GM10248 (cell line): Measurements from ENCODE around the gene BRINP1.

Experiments used
- CTCF ChIA-PET: fragments of 300-600 bp; sonication (Branson Sonifier 250); formaldehyde crosslinking; extraction: SDS; loops from one replicate; lab custom pipeline; 2021; ENCODE audit warnings: antibody characterized with exemption; lab: Yijun Ruan, JAX
- POLR2A ChIA-PET: fragments of 350-650 bp; sonication (Branson Sonifier 250); formaldehyde crosslinking; extraction: SDS; loops from one replicate; lab custom pipeline; 2020; ENCODE audit warnings: antibody characterized with exemption; lab: Yijun Ruan, JAX
- DNase-seq: peaks from one replicate; pipeline ENCODE4 v3.0.0; 2012; ENCODE audit errors: extremely low spot score
- TF ChIP-seq, protein P1 (sequence below): IDR thresholded peaks from 2 replicates; pipeline ENCODE4 v1.5.1; 2012; ENCODE audit warnings: mild to moderate bottlenecking, low read depth; ENCODE audit errors: extremely low read depth, missing control alignments, control extremely low read depth

Gene BRINP1

DNA sequence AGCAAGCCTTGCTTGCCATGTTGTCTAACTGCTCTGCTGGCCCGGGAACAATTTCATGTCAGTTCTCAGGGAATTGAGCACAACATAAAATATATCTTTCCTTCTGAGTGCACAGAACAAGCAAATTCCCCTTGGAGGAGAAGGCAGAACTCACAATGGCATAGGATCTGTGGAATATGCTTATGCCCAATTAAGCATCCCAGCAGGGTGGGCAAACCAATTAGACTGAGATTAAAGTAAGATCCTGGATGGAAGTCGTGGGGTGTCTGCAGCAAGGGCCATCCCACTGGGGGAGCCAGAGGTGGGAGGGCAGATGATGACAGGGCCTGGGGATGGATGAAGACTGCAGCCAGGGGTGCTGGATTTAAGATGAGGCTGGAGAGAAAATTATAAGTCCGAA lies 114.1 kb downstream of the BRINP1 start:
- DNase-seq = no peak
- ChIA-PET POLR2A (no interaction called here), CTCF (no interaction called here)
- TF ChIP-seq, protein P1, sequence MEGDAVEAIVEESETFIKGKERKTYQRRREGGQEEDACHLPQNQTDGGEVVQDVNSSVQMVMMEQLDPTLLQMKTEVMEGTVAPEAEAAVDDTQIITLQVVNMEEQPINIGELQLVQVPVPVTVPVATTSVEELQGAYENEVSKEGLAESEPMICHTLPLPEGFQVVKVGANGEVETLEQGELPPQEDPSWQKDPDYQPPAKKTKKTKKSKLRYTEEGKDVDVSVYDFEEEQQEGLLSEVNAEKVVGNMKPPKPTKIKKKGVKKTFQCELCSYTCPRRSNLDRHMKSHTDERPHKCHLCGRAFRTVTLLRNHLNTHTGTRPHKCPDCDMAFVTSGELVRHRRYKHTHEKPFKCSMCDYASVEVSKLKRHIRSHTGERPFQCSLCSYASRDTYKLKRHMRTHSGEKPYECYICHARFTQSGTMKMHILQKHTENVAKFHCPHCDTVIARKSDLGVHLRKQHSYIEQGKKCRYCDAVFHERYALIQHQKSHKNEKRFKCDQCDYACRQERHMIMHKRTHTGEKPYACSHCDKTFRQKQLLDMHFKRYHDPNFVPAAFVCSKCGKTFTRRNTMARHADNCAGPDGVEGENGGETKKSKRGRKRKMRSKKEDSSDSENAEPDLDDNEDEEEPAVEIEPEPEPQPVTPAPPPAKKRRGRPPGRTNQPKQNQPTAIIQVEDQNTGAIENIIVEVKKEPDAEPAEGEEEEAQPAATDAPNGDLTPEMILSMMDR = no peak

DNA sequence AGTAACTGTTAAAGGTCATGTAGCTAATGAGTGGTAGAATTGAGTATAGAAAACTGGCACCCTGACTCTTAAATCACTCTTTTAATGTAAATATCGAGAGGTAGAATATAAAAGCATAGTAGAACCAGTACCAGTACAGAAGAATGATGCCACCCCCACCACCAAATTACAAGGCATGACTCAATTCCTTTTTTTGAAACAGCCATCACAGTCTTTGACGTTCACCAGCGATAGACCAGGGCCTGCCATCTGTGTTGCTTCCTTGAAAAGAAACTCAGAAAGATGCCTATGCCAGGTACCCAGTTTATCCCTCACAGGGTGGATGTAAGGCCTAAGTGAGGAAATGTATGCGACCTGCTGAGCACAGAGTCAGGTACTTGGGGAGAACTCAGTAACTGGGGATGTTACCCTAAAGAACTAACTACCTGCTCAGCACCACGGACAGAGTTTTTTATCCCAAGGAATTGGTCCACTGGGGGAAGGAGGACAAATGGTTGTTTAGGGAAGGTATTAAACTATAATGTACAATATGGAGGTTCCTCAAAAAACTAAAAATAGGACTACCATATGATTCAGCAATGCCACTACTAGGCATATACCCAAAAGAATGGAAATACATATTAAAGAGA lies 116.5 kb downstream of the BRINP1 start:
- ChIA-PET POLR2A (no interaction called here), CTCF (interaction anchor here (1.0 kb wide), 1 partner anchor 71 kb away, joined by 4 read pairs; no protein-coding TSS in a partner anchor)
- TF ChIP-seq, protein P1 = no peak
- DNase-seq = no peak

DNA sequence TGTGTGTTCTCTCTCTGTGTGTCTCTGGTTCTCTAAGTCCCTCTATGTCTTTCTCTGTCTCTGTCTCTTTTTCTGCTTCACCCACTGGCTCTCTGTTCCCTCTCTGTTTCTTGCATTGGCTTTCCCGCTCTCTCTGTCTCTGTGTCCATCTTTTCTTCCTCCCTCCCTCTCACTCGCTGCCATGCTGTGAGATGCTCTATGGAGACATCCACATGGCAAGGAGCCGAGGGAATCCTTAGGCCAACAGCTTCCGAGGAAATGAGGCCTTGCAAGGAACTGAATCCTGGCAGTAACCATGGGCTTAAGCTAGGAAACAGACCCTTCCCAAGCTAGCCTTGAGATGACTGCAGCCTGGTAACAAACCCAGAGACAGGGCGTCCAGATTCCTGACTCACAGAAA lies 117.3 kb downstream of the BRINP1 start:
- TF ChIP-seq, protein P1 = no peak
- POLR2A ChIA-PET = no interaction called here
- no peak for DNase-seq
- CTCF ChIA-PET = no interaction called here

DNA sequence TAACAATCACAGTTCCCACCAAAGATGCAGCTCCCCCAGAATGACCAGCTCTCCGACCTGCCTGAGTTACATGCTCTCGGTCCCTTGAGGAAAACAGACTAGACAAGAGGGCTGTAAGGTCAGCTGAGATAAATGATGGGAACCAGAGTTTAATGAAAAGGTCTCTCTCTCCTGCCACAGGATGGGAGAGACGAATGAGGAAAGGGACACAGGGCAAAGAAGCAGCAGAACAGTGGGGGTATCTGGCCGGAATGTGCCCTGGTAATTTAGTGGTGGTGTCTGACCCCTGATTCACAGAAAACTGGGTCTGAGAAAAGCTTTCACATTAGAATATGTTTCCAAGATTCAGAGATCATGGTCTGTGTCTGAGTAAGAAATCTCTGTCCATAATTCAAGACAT lies 118.5 kb downstream of the BRINP1 start:
- TF ChIP-seq, protein P1 = no peak
- DNase-seq = no peak
- CTCF ChIA-PET = no interaction called here
- POLR2A ChIA-PET = no interaction called here

DNA sequence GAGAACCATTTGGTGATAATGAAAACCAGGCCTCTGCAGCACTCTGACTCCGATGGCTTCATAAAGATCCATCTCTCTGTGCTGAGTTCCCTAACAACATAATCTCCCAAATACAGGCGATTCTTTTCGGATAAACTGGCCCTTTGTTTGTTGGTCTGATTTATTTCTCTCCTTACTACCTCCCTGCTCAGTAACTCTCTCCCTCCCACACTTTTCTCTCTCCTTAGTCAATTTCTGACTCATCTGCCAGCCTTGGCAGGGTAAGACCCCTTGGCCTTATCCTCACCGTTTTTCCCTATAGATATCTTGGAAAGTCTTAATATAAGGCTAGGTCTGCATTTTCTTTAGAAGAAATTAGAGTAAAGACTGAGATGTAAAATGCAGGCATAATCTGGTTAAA lies 128.7 kb downstream of the BRINP1 start:
- POLR2A ChIA-PET = no interaction called here
- DNase-seq = no peak
- CTCF ChIA-PET = no interaction called here
- TF ChIP-seq, protein P1 = no peak

DNA sequence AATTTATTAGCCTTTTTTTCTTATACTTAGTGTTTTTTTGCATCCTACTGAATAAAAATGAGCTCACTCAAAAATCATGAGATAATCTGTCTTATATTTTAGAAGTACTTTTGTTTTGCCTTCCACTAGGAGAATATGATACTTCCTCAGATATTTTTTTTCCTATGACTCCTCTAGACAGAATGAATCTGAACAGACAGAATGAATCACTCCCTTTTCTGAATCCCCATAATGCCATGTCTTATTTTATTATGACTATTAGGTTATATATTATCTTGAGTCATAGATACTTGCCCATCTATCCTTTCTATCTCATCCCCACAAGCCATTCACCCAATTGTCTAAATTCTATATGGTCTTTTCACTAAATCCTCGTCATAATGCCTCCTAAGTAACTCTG lies 134.6 kb downstream of the BRINP1 start:
- TF ChIP-seq, protein P1 = no peak
- POLR2A ChIA-PET = no interaction called here
- CTCF ChIA-PET = interaction anchor here (1.6 kb wide), 1 partner anchor 42 kb away, joined by 3 read pairs; no protein-coding TSS in a partner anchor
- no peak for DNase-seq
